Muscle of arm (tissue), 12 donors: ENCODE data around the gene PDE3A. TPM values are rescaled to one million over a fixed set of nuclear protein-coding genes. Genes with fewer than 3 reads are reported as not detected.

Experiments
- DNase-seq: peaks from one replicate; pipeline ENCODE4 v3.0.0-alpha.2; 2013
- polyA plus RNA-seq, 12 donors: library from polyadenylated mRNA; unstranded; fragments of 120-200 nt; gene quantifications; one replicate each; pipeline ENCODE4 v1.2.1, GENCODE V29; 2013; ENCODE audit not compliant: insufficient read length in 12 of 12

The PDE3A gene
- polyA plus RNA-seq, 12 donors, result 8.6 to 13.2 (median 11.0) TPM; not detected in 1

DNA sequence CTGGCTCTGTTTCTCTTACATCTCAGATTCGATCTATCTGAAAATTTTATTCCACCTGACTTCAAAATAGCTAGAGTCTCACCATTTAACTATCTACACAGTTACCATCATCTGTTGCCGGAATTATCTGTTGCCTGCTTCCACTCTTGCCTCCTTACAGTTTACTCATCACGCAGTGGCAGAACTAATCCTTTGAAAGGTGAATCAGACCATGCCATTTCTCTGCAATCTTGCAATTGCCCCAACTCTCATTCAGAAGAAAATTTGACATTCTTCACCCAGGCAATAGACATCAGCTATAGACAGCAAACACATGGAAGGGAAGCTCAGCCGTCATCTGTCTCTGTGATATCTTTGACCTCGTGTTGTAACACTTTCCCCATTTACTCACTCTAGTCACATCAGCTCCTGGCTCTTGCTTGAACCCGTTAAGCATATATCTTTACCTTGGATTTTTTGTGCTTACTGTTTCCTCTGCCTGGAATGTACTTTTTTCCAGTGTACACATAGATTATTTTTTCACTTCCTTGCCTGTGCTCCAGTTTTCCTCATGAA, 85.5 kb downstream of the PDE3A start:
- no peak for DNase-seq

DNA sequence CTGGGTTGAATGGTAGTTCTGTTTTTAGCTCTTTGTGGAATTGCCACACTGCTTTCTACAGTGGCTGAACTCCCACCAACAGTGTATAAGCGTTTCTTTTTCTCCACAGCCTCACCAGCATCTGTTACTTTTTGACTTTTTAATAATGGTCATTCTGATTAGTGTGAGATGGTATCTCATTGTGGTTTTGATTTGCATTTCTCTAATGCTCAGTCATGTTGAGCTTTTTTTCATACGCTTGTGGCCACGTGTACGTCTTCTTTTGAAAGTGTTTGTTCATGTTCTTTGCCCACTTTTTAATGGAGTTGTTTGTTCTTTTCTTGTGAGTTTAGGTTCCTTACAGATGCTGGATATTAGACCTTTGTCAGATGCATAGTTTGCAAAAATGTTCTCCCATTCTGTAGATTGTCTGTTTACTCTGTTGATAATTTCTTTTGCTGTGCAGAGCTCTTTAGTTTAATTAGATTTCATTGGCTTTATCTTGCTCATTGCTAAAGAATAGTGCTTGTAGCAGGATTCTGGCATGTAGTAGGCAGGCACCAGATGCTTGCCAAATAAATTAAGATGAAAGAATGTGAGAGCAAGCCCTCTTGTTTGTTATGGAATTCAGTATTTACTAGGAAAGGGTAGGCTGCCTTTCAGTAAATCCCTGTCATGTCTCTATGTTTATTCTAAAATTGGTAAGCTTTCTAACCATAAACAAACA, 86.8 kb downstream of the PDE3A start:
- DNase-seq, result no peak

DNA sequence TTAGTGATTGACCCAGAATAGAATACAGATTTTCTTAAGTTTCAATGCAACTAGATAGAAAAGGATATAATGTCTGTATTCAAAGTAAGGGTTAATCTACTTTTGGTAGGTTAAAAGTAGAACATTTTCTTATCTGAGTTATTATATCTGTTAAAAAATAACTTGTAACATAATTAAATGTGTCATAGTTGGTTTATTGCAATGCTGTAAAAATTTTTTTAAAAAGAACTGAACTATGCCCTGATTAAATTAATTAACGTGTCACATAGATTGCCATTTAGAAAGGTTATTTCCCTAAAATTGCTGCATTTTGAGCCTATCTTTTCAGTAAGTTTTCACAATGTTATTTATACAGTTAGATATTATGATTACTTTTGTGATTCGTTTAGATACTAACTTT, 89.2 kb downstream of the PDE3A start:
- DNase-seq, result no peak

DNA sequence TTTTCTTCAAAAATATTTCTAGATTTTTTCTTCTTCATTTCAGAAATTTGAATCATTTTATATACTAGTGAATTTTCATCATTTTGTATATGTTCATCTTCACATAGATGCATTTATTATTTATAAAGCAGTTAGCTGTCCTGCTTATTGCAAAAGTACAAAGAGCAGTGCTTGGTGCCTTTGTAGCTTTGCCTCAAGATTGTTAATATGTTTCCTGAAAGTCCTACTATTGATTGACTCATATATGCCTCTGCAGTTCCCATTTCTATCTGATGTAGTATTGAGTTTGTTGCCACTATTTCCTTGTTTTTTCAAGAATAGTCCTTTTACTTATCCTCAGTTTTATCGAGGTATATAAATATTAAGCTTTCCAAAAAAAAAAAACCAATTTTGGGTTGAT, 89.7 kb downstream of the PDE3A start:
- DNase-seq, result no peak

DNA sequence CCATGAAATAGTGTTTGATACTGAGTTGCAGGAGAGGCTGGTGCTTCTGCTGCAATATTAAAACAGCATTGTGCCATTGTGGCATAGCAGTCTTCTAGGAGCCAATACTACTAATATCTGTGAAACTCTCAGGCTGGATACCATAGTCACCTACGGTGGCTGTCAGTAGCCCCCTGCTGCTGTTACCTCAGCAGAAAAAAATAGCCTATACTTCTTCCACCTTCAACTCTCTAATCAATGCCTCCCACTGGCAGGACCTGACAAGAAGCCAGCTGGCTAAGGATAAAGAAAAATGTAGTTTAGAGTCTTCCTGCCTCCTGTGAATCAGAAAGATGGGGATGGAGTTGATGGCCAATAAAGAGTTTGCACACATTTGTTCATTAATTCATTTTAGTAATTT, 91.6 kb downstream of the PDE3A start:
- no peak for DNase-seq

DNA sequence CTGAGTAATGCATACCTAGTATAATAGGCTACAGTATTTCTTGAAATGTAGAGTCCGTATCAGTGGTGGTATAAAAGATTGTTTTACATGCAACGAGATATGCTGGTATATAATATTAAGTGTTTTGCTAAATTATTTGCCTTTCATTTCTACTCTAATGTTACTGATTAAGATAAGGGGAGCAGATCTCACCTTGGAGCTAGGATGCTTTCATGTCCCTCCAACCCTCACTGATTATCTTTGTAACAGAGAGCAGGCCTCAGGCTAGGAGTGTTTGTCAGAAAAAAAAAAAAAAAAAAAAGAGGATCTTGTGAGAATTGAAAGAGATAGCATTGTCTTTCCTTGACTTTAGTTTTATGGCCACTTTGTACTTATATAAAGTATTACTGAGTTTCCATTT, 92.6 kb downstream of the PDE3A start:
- DNase-seq, result no peak

DNA sequence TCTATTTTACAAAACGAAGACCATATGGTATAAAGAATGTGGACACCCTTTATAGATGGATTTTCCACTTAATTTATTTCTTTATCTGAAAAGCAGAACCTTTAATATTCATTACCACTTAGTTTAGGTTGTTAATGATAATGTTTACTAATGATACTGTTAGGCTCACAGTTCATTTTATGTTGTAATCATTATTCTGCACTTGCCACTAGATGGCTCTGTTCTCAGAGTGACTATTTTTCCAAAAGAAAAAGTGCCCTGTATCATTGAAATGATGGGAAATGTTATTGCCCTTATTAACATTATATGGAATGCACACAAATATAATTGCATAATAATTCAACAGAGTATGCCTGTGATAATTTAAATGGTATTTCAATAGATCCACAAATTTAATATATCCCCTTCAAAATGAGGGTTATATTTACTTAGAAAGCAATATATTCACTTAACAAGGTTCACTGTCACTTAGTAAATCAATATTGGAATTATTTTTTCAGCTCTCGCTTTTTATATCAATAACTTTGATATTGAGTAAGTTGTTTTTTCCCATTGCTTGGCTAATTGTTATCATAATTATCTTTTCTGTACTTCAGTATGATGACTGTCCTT, 95.7 kb downstream of the PDE3A start:
- DNase-seq, result no peak

DNA sequence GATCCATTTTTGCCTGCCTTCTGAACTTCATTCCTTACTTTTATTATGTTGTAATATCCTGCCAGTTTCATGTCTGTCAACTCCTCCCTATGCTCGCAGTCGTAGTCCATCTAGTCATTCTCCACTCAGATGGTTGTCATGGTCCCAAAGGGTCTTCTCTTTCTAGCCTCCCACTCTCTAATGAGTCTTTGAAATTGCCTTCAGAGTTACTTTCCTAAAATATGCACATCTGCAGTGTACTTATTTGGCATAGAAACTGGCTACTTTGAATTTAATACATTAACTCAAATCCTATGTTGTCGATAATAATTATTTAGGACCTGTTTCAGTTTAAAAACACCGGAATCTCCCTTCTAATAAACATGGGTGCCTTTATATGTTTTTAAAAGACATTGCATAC, 101.0 kb downstream of the PDE3A start:
- no peak for DNase-seq

DNA sequence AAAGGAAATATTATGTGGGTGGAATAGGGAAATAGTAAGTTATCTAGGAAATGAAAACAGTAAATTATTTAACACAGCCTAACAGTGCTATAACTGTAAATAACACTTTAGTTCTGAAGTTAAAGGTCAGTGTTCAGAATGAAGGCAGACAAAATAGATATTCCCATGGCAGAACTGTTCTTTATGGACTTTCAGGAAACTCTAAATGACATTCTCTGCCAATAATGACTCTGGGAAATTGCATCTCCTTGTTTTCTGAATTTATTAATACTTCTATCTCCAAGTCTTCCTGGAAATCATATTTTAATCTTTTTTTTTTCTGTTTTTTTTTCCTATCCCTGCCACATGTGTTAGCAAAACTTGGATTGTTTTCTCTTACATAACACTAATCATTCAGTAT, 101.4 kb downstream of the PDE3A start:
- DNase-seq, result no peak

DNA sequence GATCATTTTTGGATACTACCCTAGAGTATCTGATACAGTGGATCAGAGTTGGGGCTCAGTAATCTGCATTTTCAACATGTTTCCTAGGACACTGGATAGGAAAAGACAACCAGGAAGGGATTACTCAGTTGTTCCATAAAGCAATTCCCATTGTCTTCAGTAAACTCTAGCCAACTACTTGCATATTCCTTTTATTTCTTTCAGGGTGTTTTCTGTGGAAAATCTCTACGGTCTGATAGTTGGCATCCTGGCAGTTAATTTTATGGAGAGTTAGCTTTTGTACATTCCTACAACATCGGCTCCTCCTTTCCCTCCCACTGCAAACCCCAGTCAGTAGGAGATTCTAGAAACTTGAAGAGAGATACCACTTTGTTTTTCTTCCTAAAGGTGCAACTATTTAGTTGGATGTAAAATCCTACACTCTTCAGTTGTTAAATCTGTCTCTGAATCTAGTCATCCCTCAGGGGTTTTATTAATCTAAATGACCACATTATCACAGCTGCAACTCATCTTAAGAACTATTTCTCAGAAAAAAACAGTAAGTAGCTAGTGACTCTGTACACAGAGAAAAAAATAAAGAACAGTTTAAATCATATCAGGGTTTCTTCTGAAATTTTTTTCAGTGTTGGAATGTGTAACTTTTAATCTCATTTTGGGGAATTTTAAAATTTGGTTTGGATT, 103.9 kb downstream of the PDE3A start:
- DNase-seq, result no peak

DNA sequence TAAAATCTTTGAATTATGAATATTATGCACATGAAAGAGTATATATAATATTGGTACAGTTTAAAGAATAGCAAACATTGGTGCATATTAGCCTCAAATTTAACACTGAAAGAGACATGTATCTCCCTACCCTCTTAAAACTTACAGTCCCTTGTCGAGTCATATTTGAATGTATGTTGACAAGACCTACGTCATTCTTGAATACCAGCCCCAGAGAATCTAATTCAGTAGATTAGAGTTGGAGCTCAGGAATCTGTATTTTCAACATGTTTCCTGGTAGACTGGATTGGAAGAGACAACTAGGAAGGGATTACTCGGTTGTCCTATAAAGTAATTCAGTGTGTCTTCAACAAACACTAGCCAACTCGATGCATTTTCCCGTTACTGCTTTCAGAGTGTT, 104.8 kb downstream of the PDE3A start:
- DNase-seq, result no peak

DNA sequence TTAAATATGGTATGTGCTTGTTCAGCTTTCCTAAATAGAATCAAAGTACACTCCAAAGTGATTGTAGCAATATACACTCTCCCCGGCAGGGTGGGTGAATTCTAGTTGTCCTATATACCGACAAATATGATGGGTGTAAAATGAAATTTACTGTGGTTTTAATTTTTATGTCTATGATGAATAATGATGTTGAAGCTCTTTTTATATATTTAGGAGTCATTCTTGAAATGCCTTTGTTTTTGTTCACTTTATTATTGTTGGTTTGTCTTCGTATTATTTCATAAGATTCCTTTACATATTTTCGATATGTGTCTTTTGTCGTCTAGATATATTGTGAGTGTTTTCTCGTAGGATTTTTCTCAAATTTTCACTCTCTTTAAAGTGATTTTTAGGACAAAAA, 105.7 kb downstream of the PDE3A start:
- no peak for DNase-seq

DNA sequence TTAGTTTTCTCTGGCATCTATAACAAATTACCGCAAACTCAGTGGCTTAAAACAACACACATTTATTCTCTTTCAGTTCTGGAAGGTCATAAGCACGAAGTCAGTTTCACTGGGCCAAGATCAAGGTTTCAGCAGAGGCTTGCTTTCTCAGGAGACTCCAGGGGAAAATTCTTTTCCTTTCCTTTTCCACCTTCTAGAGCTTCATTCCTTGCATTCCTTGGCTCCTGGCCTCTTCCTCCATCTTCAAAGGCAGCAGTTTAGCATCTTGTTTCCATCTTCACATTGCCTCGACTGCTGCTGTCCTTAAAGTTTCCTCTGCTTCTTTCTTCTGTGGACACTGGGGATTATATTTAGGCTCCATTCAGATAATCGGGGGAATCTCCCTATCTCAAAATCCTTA, 106.1 kb downstream of the PDE3A start:
- DNase-seq, result no peak

DNA sequence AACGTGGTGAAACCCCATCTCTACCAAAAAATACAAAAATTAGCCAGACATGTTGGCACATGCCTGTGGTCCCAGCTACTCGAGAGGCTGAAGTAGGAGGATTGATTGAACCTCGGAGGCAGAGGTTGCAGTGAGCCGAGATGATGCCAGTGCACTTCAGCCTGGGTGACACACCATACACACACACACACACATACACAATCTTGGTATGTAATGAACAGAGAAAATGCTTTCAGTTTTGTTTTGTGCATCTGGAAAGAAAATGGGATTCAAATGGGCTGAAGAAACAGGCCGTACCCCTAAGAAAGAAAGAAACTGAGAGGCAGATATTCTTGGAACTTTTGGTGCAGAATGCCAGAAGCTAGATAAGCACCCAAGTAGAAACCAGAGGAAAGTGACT, 107.2 kb downstream of the PDE3A start:
- DNase-seq, result no peak

DNA sequence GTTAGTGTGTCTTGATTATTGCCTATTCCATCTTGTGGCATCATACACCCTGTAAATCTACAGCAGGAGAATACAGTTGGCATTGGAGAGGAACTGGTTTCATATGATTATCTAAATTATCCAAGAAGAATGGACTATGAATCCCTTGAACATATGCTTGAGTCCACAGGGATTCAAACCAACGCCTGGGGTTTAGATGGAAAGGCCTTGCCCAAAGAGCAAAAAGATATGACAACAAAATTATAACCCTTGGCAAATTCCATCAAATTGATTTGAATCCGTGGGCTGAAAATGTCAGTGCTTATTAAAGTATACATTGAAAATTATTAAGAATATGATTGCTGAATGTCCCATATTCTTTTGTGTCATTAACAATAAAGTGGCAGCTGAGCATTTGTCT, 108.2 kb downstream of the PDE3A start:
- DNase-seq, result no peak

DNA sequence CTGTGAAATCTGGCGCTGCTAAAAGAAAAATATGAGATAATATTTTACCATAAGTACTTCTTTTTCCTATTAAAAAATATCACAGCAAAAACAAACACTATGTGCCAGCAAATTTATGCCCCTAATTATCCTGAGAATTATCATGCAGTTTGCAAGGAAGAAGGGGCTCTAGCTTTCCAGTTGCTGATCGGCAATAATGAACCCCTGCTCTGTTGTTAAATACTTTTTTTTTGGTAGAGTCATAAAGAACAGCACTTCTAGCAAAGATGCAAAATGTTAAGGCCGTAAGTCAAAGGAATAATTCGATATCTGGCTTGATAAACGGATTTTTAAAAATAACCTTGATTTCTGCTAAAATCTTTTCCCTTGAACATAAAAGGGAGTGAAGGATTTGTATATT, 108.9 kb downstream of the PDE3A start:
- no peak for DNase-seq

DNA sequence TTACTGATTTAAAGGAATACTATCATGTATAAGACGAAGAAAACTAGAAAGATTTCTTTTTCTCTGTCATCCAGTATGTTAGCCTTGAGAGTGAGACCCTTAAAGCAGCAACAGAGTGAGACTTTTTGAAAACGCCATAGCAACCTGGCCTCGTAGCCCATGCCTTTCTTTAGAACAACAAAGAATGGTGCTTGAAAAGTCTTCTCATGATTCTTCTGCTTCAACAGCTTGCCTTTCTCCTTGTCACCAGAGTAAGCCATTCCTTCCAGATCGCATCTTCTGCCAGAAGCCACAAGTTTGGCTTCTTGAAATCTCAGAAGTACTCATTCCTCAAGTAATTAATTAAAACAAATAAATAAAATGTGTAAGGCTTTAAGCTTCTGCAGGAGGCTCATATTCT, 109.3 kb downstream of the PDE3A start:
- DNase-seq, result no peak

DNA sequence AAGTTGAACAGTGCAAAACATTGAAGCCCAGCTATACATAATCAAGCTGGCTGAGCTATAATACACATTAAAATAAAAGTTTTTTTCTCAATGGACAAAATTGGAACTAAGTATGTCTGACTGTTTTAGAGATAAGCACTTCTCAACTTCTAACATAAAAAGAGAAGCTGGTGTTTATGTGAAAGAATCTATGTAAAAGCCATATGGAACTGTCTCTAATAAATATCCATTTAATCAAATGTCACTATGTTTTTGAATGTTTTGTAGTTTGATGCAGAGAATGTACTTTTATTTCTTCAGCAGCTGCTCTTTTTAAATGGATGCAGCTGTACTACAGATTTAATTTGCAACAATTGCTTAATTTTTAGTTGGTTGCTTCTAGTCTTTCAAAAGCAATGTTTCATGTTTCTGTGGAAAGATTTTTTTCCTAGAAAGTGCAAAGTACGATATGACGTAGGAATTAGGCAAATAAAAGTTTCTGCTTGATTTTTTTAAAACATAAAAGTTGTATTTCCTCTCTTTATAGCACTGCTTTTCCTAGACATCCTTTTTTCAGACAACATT, 114.2 kb downstream of the PDE3A start:
- no peak for DNase-seq

DNA sequence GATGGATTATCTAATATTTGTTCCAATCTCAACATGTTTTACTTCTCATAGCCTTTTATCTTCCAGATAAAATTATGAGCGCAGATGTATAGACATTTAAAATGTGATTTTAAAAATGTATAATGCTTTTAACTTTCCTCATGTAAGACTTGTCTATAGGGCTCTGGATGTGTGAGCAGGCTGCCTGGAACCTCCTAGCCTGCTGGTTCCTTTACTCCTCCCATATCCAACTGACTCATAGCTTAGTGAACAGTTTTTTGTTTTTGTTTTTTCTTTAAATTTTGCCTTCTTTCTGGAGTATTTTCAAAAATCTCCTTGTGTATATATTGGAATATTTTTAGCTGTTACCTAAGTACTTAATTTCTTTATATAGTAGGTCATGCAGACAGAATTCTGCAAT, 115.4 kb downstream of the PDE3A start:
- no peak for DNase-seq

DNA sequence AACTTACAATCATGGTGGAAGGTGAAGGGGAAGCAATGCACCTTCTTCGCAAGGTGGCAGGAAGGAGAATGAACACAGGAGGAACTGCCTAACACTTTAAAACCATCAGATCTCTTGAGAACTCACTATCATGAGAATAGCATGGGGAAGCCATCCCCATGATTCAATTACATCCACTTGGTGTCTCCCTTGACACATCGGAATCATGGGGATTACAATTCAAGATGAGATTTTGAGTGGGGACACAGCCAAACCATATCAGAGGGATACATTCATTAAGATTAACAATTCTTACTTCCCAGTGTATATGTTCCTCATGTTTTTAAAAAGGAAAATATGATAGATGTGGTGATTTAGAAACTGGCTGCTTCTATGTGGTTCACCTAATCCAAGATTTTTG, 117.9 kb downstream of the PDE3A start:
- no peak for DNase-seq

DNA sequence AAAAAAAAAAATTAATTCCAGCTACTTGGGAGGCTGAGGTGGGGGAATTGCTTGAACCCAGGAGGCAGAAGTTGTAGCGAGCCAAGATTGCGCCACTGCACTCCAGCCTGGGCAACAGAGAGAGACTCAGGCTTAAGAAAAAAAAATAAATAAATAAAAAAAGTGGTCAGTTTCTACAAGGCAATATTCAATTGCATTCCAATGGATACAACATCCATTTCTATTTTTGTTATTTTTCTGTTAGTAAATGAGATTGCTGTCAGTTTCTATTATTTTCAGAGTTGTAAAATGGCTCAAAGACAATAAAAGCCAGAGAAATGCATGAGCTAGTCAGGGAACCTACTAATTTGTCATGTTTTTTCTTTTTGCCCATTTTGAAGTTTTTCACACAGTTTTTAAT, 119.2 kb downstream of the PDE3A start:
- DNase-seq, result no peak

DNA sequence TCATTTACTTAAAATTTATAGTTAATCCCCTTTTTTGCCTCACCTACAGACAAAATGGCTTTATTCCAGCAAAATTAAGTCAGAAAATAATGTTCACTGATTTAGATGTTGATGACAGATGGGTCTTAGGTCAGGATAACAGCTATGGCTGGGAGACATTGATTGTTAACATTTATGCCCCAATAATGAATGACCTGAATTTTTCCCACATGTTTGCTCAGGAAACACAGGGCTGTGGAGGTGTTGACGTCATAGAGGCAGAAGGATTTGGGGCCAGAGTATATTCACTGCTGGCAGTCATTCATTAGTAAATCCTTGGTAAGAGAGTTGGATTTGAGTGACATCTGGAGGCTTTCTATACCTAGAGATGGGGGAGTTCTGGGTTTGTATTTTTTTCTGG, 121.3 kb downstream of the PDE3A start:
- DNase-seq, result no peak

DNA sequence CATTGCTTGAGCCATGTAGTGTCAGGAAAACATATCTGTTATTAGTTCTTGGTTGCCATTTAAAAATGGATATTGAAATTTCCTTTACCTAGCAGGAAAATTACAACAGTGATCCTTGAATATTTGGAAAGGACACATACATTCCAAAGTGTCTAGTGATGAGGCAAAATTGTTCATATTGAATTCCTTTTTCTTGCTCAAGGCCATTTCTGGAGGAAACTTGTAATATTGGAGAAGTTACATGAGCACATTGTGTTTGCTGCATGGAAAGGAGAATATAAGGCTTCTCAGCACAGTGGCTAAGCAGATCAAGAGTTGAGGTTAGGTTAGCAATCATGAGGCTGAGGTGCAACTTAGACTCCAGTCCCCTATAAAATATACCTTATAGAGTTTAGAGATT, 121.9 kb downstream of the PDE3A start:
- no peak for DNase-seq
